ENCODE data around the gene KCNMB3.

The KCNMB3 gene

DNA sequence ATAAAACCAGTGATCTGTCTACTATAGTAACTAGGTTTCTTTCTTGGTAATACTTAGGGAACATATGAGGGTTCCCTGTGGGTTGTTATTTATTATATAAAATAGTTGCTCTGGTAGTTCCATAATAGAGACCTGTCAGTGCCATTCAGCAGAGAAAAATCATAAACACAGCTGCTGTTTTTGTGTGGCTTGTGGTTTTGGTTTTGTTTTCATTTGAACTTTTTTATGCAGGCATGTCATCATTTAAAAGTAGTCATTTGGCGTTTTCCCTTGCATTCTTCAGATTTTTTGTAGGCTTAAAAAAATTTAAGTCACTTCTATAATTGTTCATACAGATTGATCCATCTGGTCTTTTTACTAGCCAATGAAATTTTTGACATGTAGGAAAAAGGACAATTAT, 54.8 kb downstream of the KCNMB3 start:
- ChIA-PET POLR2A (no interaction called here), CTCF (no interaction called here)
- Histone ChIP-seq H3K9me3 (ENCODE audit: control insufficient read depth, insufficient read depth, low read depth, low read length) (no peaks in the 10 kb centered on the region), H3K4me1 (ENCODE audit: control insufficient read depth, insufficient read depth, low read length) (no peaks in the 10 kb centered on the region), H3K36me3 (ENCODE audit: control insufficient read depth in 2 of 2, insufficient read depth in 1 of 2, low read length in 2 of 2) (peaks cover 0 to 5% of the 10 kb centered on the region in 2 experiments; a peak in 1 of 3 replicates), H3K4me3 (ENCODE audit: low read depth, low read length) (no peak overlapping the region), H3K27ac (ENCODE audit: extremely low read depth, low read depth, low read length) (no peak overlapping the region)
- TF ChIP-seq, protein P1, sequence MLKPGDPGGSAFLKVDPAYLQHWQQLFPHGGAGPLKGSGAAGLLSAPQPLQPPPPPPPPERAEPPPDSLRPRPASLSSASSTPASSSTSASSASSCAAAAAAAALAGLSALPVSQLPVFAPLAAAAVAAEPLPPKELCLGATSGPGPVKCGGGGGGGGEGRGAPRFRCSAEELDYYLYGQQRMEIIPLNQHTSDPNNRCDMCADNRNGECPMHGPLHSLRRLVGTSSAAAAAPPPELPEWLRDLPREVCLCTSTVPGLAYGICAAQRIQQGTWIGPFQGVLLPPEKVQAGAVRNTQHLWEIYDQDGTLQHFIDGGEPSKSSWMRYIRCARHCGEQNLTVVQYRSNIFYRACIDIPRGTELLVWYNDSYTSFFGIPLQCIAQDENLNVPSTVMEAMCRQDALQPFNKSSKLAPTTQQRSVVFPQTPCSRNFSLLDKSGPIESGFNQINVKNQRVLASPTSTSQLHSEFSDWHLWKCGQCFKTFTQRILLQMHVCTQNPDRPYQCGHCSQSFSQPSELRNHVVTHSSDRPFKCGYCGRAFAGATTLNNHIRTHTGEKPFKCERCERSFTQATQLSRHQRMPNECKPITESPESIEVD (tag by site-specific recombination; IDR thresholded peaks at IDR 0.05), result peak; percentile 40; the same call in 1 of the 2 replicates
- TF ChIP-seq, protein P2, sequence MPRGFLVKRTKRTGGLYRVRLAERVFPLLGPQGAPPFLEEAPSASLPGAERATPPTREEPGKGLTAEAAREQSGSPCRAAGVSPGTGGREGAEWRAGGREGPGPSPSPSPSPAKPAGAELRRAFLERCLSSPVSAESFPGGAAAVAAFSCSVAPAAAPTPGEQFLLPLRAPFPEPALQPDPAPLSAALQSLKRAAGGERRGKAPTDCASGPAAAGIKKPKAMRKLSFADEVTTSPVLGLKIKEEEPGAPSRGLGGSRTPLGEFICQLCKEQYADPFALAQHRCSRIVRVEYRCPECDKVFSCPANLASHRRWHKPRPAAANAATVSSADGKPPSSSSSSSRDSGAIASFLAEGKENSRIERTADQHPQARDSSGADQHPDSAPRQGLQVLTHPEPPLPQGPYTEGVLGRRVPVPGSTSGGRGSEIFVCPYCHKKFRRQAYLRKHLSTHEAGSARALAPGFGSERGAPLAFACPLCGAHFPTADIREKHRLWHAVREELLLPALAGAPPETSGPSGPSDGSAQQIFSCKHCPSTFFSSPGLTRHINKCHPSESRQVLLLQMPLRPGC (tag by site-specific recombination; IDR thresholded peaks at IDR 0.05), result no peak
- no peak for TF ChIP-seq ZNF701 (tag by site-specific recombination; IDR thresholded peaks at IDR 0.05)

DNA sequence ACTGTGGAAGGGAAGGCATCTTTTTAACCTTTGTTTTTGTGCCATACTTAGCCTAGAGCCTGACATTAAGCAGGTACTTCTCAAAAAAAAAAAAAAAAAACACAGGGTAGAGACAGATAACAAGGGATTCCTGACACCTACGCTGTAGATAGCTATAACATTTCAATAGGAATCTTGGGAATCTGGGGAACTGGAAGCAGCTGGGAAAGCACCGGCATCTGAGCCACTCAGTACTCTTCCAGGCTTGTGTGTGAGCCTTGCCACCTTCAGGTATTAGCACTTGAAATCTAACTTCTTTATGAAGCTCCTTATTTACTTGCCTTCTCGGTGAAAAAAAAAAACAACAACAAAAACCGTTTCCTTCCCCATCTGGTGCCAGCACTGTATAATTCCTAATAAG, 56.0 kb downstream of the KCNMB3 start:
- Histone ChIP-seq H3K4me1 (ENCODE audit: control insufficient read depth, insufficient read depth, low read length) (no peaks in the 10 kb centered on the region), H3K36me3 (ENCODE audit: control insufficient read depth in 2 of 2, insufficient read depth in 1 of 2, low read length in 2 of 2) (no peaks in the 10 kb centered on the region), H3K4me3 (ENCODE audit: low read depth, low read length) (no peak overlapping the region), H3K27ac (ENCODE audit: extremely low read depth, low read depth, low read length) (no peak overlapping the region), H3K9me3 (ENCODE audit: control insufficient read depth, insufficient read depth, low read depth, low read length) (no peaks in the 10 kb centered on the region)
- POLR2A ChIA-PET, result interaction anchor here (0.7 kb wide), 1 partner anchor 241 kb away, joined by 6 read pairs; no protein-coding TSS in a partner anchor
- TF ChIP-seq ZNF548 (tag by site-specific recombination; IDR thresholded peaks at IDR 0.05), result no peak
- TF ChIP-seq ZNF214 (tag by site-specific recombination; IDR thresholded peaks at IDR 0.05; ENCODE audit: borderline replicate concordance), result no peak
- no peak for TF ChIP-seq FEZF1 (tag by site-specific recombination; IDR thresholded peaks at IDR 0.05)
- TF ChIP-seq ZNF621 (tag by site-specific recombination; IDR thresholded peaks at IDR 0.05), result no peak
- no peak for TF ChIP-seq SP2 (tag by site-specific recombination; IDR thresholded peaks at IDR 0.05)
- TF ChIP-seq, protein P3, sequence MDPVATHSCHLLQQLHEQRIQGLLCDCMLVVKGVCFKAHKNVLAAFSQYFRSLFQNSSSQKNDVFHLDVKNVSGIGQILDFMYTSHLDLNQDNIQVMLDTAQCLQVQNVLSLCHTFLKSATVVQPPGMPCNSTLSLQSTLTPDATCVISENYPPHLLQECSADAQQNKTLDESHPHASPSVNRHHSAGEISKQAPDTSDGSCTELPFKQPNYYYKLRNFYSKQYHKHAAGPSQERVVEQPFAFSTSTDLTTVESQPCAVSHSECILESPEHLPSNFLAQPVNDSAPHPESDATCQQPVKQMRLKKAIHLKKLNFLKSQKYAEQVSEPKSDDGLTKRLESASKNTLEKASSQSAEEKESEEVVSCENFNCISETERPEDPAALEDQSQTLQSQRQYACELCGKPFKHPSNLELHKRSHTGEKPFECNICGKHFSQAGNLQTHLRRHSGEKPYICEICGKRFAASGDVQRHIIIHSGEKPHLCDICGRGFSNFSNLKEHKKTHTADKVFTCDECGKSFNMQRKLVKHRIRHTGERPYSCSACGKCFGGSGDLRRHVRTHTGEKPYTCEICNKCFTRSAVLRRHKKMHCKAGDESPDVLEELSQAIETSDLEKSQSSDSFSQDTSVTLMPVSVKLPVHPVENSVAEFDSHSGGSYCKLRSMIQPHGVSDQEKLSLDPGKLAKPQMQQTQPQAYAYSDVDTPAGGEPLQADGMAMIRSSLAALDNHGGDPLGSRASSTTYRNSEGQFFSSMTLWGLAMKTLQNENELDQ (tag by site-specific recombination; IDR thresholded peaks at IDR 0.05; ENCODE audit: low read depth), result no peak
- TF ChIP-seq, protein P4, sequence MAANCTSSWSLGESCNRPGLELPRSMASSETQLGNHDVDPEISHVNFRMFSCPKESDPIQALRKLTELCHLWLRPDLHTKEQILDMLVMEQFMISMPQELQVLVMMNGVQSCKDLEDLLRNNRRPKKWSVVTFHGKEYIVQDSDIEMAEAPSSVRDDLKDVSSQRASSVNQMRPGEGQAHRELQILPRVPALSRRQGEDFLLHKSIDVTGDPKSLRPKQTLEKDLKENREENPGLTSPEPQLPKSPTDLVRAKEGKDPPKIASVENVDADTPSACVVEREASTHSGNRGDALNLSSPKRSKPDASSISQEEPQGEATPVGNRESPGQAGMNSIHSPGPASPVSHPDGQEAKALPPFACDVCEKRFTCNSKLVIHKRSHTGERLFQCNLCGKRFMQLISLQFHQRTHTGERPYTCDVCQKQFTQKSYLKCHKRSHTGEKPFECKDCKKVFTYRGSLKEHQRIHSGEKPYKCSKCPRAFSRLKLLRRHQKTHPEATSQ (tag by site-specific recombination; IDR thresholded peaks at IDR 0.05), result no peak
- CTCF ChIA-PET, result no interaction called here
